ENCODE data around the gene NINJ1. TPM values are rescaled to one million over a fixed set of nuclear protein-coding genes. Genes with fewer than 3 reads are reported as not detected.

The NINJ1 gene
- total and polyA plus RNA-seq, 2 of the 13 experiments (the other 11 are each of a cell fraction or from before 2014, with no cell fraction given) = 81.2 to 92.1 TPM

GRCh38 chr9:93112116-93112863, 21.8 kb downstream of the NINJ1 start (continued):
- TF ChIP-seq ZBTB10 (CRISPR knock-in tag; IDR thresholded peaks at IDR 0.05; ENCODE audit: borderline replicate concordance) (peak; percentile 77; the same call in 1 of the 2 replicates), NONO (IDR thresholded peaks at IDR 0.05) (no peak), NONO (CRISPR knock-in tag; conservative IDR thresholded peaks at IDR 0.05) (peak; percentile 68), PHF5A (CRISPR knock-in tag; IDR thresholded peaks at IDR 0.05; ENCODE audit: low read depth, unreplicated experiment) (peak; percentile 40), NFE2L1 (CRISPR knock-in tag; IDR thresholded peaks at IDR 0.05; ENCODE audit: borderline replicate concordance) (no peak), ZNF577 (CRISPR knock-in tag; IDR thresholded peaks at IDR 0.05; ENCODE audit: borderline replicate concordance, low read depth) (no peak), ZBTB8A (CRISPR knock-in tag; IDR thresholded peaks at IDR 0.05; ENCODE audit: borderline replicate concordance, low read depth) (no peak), PAXIP1 (CRISPR knock-in tag; conservative IDR thresholded peaks at IDR 0.05) (peak; percentile 84), ZNF225 (CRISPR knock-in tag; IDR thresholded peaks at IDR 0.05) (peak; percentile 31; the same call in 1 of the 2 replicates), MIER2 (CRISPR knock-in tag; IDR thresholded peaks at IDR 0.05) (0 out of 2 replicates have a peak, but pooled peaks have one; percentile 57), ZNF883 (CRISPR knock-in tag; IDR thresholded peaks at IDR 0.05; ENCODE audit: not compliant biosample characterization) (peak; percentile 32), KLF9 (CRISPR knock-in tag; IDR thresholded peaks at IDR 0.05; ENCODE audit: low read depth) (no peak), ZNF589 (CRISPR knock-in tag; conservative IDR thresholded peaks at IDR 0.05) (no peak), ONECUT2 (CRISPR knock-in tag; IDR thresholded peaks at IDR 0.05) (no peak), ZNF329 (CRISPR knock-in tag; IDR thresholded peaks at IDR 0.05; ENCODE audit: low read depth) (no peak), YY1 (IDR thresholded peaks at IDR 0.05; ENCODE audit: insufficient read depth, insufficient replicate concordance, low read depth, low read length) (no peak), KLF12 (CRISPR knock-in tag; IDR thresholded peaks at IDR 0.05; ENCODE audit: borderline replicate concordance) (no peak), ZNF12 (CRISPR knock-in tag; IDR thresholded peaks at IDR 0.05) (peak; percentile 71; the same call in 1 of the 2 replicates), RFXAP (CRISPR knock-in tag; IDR thresholded peaks at IDR 0.05; ENCODE audit: borderline replicate concordance) (no peak)
- TF ChIP-seq, protein P1, sequence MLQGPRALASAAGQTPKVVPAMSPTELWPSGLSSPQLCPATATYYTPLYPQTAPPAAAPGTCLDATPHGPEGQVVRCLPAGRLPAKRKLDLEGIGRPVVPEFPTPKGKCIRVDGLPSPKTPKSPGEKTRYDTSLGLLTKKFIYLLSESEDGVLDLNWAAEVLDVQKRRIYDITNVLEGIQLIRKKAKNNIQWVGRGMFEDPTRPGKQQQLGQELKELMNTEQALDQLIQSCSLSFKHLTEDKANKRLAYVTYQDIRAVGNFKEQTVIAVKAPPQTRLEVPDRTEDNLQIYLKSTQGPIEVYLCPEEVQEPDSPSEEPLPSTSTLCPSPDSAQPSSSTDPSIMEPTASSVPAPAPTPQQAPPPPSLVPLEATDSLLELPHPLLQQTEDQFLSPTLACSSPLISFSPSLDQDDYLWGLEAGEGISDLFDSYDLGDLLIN (CRISPR knock-in tag; IDR thresholded peaks at IDR 0.05; ENCODE audit: borderline replicate concordance) = no peak; the same call in 1 of the 2 replicates
- TF ChIP-seq, protein P2, sequence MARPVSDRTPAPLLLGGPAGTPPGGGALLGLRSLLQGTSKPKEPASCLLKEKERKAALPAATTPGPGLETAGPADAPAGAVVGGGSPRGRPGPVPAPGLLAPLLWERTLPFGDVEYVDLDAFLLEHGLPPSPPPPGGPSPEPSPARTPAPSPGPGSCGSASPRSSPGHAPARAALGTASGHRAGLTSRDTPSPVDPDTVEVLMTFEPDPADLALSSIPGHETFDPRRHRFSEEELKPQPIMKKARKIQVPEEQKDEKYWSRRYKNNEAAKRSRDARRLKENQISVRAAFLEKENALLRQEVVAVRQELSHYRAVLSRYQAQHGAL (CRISPR knock-in tag; IDR thresholded peaks at IDR 0.05; ENCODE audit: not compliant biosample characterization) = no peak
